Measurements from ENCODE around the gene SLC6A19.

The SLC6A19 gene

DNA sequence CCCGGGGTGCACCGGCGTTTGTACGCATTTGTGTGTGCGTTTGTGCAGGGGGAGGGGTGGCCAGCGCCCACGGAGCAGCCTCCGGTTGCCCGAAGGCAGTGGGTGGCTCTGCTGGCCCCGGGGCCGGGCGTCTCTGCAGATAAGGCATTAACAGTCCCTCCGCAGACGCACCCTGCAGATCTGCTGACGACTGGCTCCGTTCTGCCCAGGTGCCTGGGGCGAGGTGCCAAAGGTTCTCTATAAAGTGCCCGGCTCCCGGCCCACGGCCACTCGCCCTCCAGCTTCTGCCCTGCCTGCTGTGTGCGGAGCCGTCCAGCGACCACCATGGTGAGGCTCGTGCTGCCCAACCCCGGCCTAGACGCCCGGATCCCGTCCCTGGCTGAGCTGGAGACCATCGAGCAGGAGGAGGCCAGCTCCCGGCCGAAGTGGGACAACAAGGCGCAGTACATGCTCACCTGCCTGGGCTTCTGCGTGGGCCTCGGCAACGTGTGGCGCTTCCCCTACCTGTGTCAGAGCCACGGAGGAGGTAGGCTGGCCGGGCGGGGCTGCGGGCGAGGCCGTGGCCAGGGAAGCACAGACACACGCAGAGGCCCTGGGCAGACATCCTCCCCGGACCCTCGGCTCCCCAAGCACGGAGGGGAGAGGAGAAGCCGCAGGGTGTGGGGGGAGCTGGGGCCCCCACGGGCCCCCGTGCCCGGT, at the start of gene SLC6A19:
TSS of gene SLC6A19 (plus strand) at position 269 of the 699 bp plus-strand sequence. CDS start at position 325, 56 bp downstream.
- TF ChIP-seq CTCF (IDR thresholded peaks at IDR 0.05; ENCODE audit: unreplicated experiment in 3 of 3): no peak
- no peaks in the 10 kb centered on the region for H3K36me3 Mint-ChIP-seq (ENCODE audit: low read depth)
- H3K4me3 Mint-ChIP-seq: no peak within 1 kb of the TSS
- H3K27me3 Mint-ChIP-seq (ENCODE audit: low read depth): peaks cover 13% of the 10 kb centered on the region
- H3K9me3 Mint-ChIP-seq: no peaks in the 10 kb centered on the region
- no peak within 1 kb of the TSS for H3K27ac Mint-ChIP-seq
- peaks cover 17% of the 10 kb centered on the region for H3K4me1 Mint-ChIP-seq

- H3K27me3 Mint-ChIP-seq (ENCODE audit: low read depth): peaks cover 60% of the 10 kb centered on the region
- no peak overlapping the region for H3K27ac Mint-ChIP-seq
- peaks cover 1% of the 10 kb centered on the region for H3K36me3 Mint-ChIP-seq (ENCODE audit: low read depth)
- H3K4me3 Mint-ChIP-seq: no peak overlapping the region
- no peak for TF ChIP-seq CTCF (IDR thresholded peaks at IDR 0.05; ENCODE audit: unreplicated experiment in 3 of 3)
- H3K4me1 Mint-ChIP-seq: peaks cover 21% of the 10 kb centered on the region
- peaks cover 3% of the 10 kb centered on the region for H3K9me3 Mint-ChIP-seq
Observed at GRCh38 chr5:1152156-1152555, 49.2 kb upstream of the SLC6A19 start.

GRCh38 chr5:1152771-1153282, 48.6 kb upstream of the SLC6A19 start:
- H3K36me3 Mint-ChIP-seq (ENCODE audit: low read depth): peaks cover 8% of the 10 kb centered on the region
- H3K9me3 Mint-ChIP-seq: peaks cover 9% of the 10 kb centered on the region
- H3K4me1 Mint-ChIP-seq: peaks cover 25% of the 10 kb centered on the region
- TF ChIP-seq CTCF (IDR thresholded peaks at IDR 0.05; ENCODE audit: unreplicated experiment in 3 of 3): no peak
- peaks cover 67% of the 10 kb centered on the region for H3K27me3 Mint-ChIP-seq (ENCODE audit: low read depth)
- H3K27ac Mint-ChIP-seq: no peak overlapping the region
- H3K4me3 Mint-ChIP-seq: no peak overlapping the region

DNA sequence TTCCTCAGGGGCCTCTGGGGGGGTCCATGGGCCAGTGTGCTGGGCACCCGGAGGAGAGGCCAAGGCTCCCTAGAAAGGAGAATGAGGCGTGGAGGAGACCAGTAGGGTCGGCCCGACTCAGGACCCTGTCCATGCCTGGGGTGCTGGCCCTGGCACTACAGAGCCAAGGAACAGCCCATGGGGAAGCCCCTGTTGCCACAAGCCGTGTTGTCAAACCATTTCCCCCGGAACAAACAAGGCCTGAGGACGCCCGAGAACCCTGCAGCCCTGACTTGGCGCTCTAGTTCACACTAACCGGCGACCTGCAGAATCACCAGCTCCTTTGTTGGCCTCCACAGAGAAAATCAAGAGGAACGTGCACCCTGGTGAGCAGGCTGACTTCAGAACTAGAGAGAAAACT, 48.0 kb upstream of the SLC6A19 start:
- peaks cover 9% of the 10 kb centered on the region for H3K36me3 Mint-ChIP-seq (ENCODE audit: low read depth)
- TF ChIP-seq CTCF (IDR thresholded peaks at IDR 0.05; ENCODE audit: unreplicated experiment in 3 of 3): no peak

GRCh38 chr5:1155191-1156032, 46.0 kb upstream of the SLC6A19 start:
- peaks cover 23% of the 10 kb centered on the region for H3K4me1 Mint-ChIP-seq

More for the DNA sequence above, 48.0 kb upstream of the SLC6A19 start:
- Mint-ChIP-seq H3K4me1 (peaks cover 27% of the 10 kb centered on the region), H3K9me3 (peaks cover 10% of the 10 kb centered on the region), H3K27me3 (ENCODE audit: low read depth) (peaks cover 69% of the 10 kb centered on the region), H3K27ac (no peak overlapping the region), H3K4me3 (no peak overlapping the region)

More at GRCh38 chr5:1155191-1156032, 46.0 kb upstream of the SLC6A19 start:
- Mint-ChIP-seq H3K27ac (no peak overlapping the region), H3K4me3 (no peak overlapping the region), H3K36me3 (ENCODE audit: low read depth) (peaks cover 9% of the 10 kb centered on the region), H3K9me3 (peaks cover 10% of the 10 kb centered on the region), H3K27me3 (ENCODE audit: low read depth) (peaks cover 80% of the 10 kb centered on the region)
- TF ChIP-seq CTCF (IDR thresholded peaks at IDR 0.05; ENCODE audit: unreplicated experiment in 3 of 3): no peak

All from nephron (organoid).